HG02884 (cell line): ENCODE results near the gene ARFGEF2.

Source experiments
- ATAC-seq: cut with Tn5 transposase; IDR thresholded peaks from one replicate; pipeline ENCODE4 v1.9.1; 2021; ENCODE audit warnings: mild to moderate bottlenecking, moderate library complexity; ENCODE audit not compliant: unreplicated experiment

The ARFGEF2 gene

GRCh38 chr20:48898896-48899530 lies 22.5 kb upstream of the ARFGEF2 start:
- ATAC-seq: no peak

GRCh38 chr20:48899881-48900280 lies 21.6 kb upstream of the ARFGEF2 start:
- ATAC-seq: no peak

GRCh38 chr20:48901326-48901725 lies 20.2 kb upstream of the ARFGEF2 start:
- no peak for ATAC-seq

- ATAC-seq: no peak
Measured at GRCh38 chr20:48903705-48904104, 17.8 kb upstream of the ARFGEF2 start.

GRCh38 chr20:48904566-48905296 lies 16.8 kb upstream of the ARFGEF2 start:
- no peak for ATAC-seq

- ATAC-seq: no peak
Measured at GRCh38 chr20:48905297-48905647, 16.2 kb upstream of the ARFGEF2 start.

- no peak for ATAC-seq
Measured at GRCh38 chr20:48906221-48906877, 15.2 kb upstream of the ARFGEF2 start.

GRCh38 chr20:48908656-48909319 lies 12.7 kb upstream of the ARFGEF2 start:
- ATAC-seq: no peak

GRCh38 chr20:48909910-48910309 lies 11.6 kb upstream of the ARFGEF2 start:
- ATAC-seq: no peak

- no peak for ATAC-seq
Measured at GRCh38 chr20:48910347-48910781, 11.1 kb upstream of the ARFGEF2 start.

- peak; percentile 69 for ATAC-seq
Measured at GRCh38 chr20:48912065-48912464, 9.4 kb upstream of the ARFGEF2 start.

GRCh38 chr20:48916699-48917098 lies 4.8 kb upstream of the ARFGEF2 start:
- ATAC-seq: no peak

GRCh38 chr20:48919336-48919881 lies 2.1 kb upstream of the ARFGEF2 start:
- ATAC-seq: no peak

- no peak for ATAC-seq
Measured at GRCh38 chr20:48919882-48920526, 1.5 kb upstream of the ARFGEF2 start.

- no peak for ATAC-seq
Measured at GRCh38 chr20:48920527-48921167, 864 bp upstream of the ARFGEF2 start.

GRCh38 chr20:48921883-48922820 lies 641 bp downstream of the ARFGEF2 start:
- ATAC-seq: peak; percentile 41

- no peak for ATAC-seq
Measured at GRCh38 chr20:48923149-48923718, 1.7 kb downstream of the ARFGEF2 start.

GRCh38 chr20:48924756-48925109 lies 3.2 kb downstream of the ARFGEF2 start:
- ATAC-seq: no peak

GRCh38 chr20:48926267-48926666 lies 4.8 kb downstream of the ARFGEF2 start:
- ATAC-seq: no peak
